ENCODE data around the gene RTKN2.

DNA sequence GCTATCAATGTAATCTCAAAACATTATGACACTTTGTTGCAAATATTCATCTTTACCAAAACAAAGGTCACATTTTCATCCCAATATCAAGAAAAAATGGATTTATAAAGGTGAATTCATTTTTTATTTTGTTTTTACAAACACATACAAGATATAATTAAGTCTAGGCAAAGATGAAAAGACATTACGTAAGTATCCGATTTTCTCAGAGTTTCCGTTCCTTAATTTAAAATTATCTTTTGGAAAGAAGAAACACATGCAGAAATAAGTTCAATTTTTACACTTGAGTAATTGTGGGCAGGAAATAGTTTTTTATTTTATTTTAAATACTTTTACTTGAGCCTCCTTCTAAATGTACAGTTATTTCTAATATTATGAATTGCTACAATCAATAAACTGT is 24.6 kb downstream of the RTKN2 start:
- TF ChIP-seq POLR2AphosphoS5 (IDR thresholded peaks at IDR 0.05) (no peak), CTCF (IDR thresholded peaks at IDR 0.05) (no peak)
